IMR-90 (cell line): ENCODE measurements around the gene SCAF4.

Experiments used
- BHLHE40 ChIP-seq: fragments of 150-350 bp; IDR thresholded peaks from 2 replicates; pipeline ENCODE4 v1.6.1; 2016; ENCODE audit warnings: mild to moderate bottlenecking, low read depth, low read length
- CHD1 ChIP-seq: IDR thresholded peaks from 2 replicates; pipeline ENCODE4 v1.6.1; 2012; ENCODE audit warnings: low read depth, low read length, improper control_type of control experiment
- CTCF ChIP-seq: conservative IDR thresholded peaks from 2 replicates; pipeline ENCODE4 v1.5.1; 2012; ENCODE audit warnings: mild to moderate bottlenecking, low read depth, low read length, improper control_type of control experiment
- MAFK ChIP-seq: IDR thresholded peaks from 2 replicates; pipeline ENCODE4 v1.6.1; 2012; ENCODE audit warnings: low read depth, low read length, improper control_type of control experiment
- NFE2L2 ChIP-seq: fragments of 150-350 bp; IDR thresholded peaks from 2 replicates; pipeline ENCODE4 v1.6.1; 2016; ENCODE audit warnings: low read depth, mild to moderate bottlenecking, low read length
- POLR2A ChIP-seq: IDR thresholded peaks from 2 replicates; pipeline ENCODE4 v1.6.1; 2012; ENCODE audit warnings: mild to moderate bottlenecking, low read depth, low read length
- RCOR1 ChIP-seq: IDR thresholded peaks from 2 replicates; pipeline ENCODE4 v1.6.1; 2012; ENCODE audit warnings: mild to moderate bottlenecking, low read length, improper control_type of control experiment; ENCODE audit not compliant: insufficient replicate concordance
- RFX5 ChIP-seq: IDR thresholded peaks from 2 replicates; pipeline ENCODE4 v1.8.0; 2012; ENCODE audit warnings: low read depth, mild to moderate bottlenecking, low read length, moderate library complexity
- USF2 ChIP-seq: fragments of 150-350 bp; IDR thresholded peaks from 2 replicates; pipeline ENCODE4 v1.6.1; 2017; ENCODE audit warnings: mild to moderate bottlenecking, antibody characterized with exemption, low read length, low read depth

- no peak for TF ChIP-seq CTCF
- no peak for TF ChIP-seq RFX5
- no peak for TF ChIP-seq POLR2A
- no peak for TF ChIP-seq MAFK
- TF ChIP-seq USF2, result no peak
- TF ChIP-seq CHD1, result no peak
- TF ChIP-seq RCOR1, result no peak
- no peak for TF ChIP-seq NFE2L2
- TF ChIP-seq BHLHE40, result no peak
These were observed 35.5 kb downstream of the SCAF4 start for GRCh38 chr21:31696424-31696823.
